CD4-positive, alpha-beta T cell treated with Interleukin-6 for 4 hours (primary cell): ENCODE measurements around the gene PPP2R2C.

Experiments used
- DNase-seq: peaks from one replicate; pipeline ENCODE4 v3.0.0-alpha.2; 2020; ENCODE audit warnings: mixed read lengths

Gene PPP2R2C

GRCh38 chr4:6467600-6467999 is 4.8 kb downstream of the PPP2R2C start:
- no peak for DNase-seq

GRCh38 chr4:6466756-6467381 is 5.5 kb downstream of the PPP2R2C start:
- no peak for DNase-seq

GRCh38 chr4:6465955-6466354 is 6.5 kb downstream of the PPP2R2C start:
- DNase-seq = no peak

GRCh38 chr4:6464842-6465588 is 7.4 kb downstream of the PPP2R2C start:
- DNase-seq = no peak

GRCh38 chr4:6463311-6464289 is 8.8 kb downstream of the PPP2R2C start:
- no peak for DNase-seq

GRCh38 chr4:6461301-6462165 is 10.9 kb downstream of the PPP2R2C start:
- DNase-seq = no peak

GRCh38 chr4:6460876-6461275 is 11.5 kb downstream of the PPP2R2C start:
- DNase-seq = no peak

- DNase-seq = no peak
Measured at GRCh38 chr4:6458528-6458927, 13.9 kb downstream of the PPP2R2C start.

- DNase-seq = no peak
Measured at GRCh38 chr4:6456450-6456849, 16.0 kb downstream of the PPP2R2C start.

GRCh38 chr4:6454112-6454910 is 18.1 kb downstream of the PPP2R2C start:
- DNase-seq = no peak

- DNase-seq = no peak
Measured at GRCh38 chr4:6453688-6453990, 18.8 kb downstream of the PPP2R2C start.

- no peak for DNase-seq
Measured at GRCh38 chr4:6452897-6453687, 19.3 kb downstream of the PPP2R2C start.

GRCh38 chr4:6452116-6452896 is 20.1 kb downstream of the PPP2R2C start:
- DNase-seq = no peak

- no peak for DNase-seq
Measured at GRCh38 chr4:6451309-6451708, 21.1 kb downstream of the PPP2R2C start.

- DNase-seq = no peak
Measured at GRCh38 chr4:6450709-6451108, 21.7 kb downstream of the PPP2R2C start.

- no peak for DNase-seq
Measured at GRCh38 chr4:6449746-6450369, 22.6 kb downstream of the PPP2R2C start.

GRCh38 chr4:6449335-6449734 is 23.1 kb downstream of the PPP2R2C start:
- DNase-seq = no peak

- DNase-seq = no peak
Measured at GRCh38 chr4:6448476-6449170, 23.8 kb downstream of the PPP2R2C start.

GRCh38 chr4:6447672-6448171 is 24.7 kb downstream of the PPP2R2C start:
- DNase-seq = no peak
